Airway epithelial cell (primary cell): ENCODE data around the gene ARHGEF3. TPM values are rescaled to one million over a fixed set of nuclear protein-coding genes. Genes with fewer than 3 reads are reported as not detected.

Experiments used
- total RNA-seq: library from RNA; depleted of rRNA; stranded (reverse); fragments of >200 nt; gene quantifications from 2 replicates; pipeline ENCODE4 v1.2.3, GENCODE V29; 2015

ARHGEF3 gene, protein sequence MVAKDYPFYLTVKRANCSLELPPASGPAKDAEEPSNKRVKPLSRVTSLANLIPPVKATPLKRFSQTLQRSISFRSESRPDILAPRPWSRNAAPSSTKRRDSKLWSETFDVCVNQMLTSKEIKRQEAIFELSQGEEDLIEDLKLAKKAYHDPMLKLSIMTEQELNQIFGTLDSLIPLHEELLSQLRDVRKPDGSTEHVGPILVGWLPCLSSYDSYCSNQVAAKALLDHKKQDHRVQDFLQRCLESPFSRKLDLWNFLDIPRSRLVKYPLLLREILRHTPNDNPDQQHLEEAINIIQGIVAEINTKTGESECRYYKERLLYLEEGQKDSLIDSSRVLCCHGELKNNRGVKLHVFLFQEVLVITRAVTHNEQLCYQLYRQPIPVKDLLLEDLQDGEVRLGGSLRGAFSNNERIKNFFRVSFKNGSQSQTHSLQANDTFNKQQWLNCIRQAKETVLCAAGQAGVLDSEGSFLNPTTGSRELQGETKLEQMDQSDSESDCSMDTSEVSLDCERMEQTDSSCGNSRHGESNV
- 7.5 and 10.4 TPM in 2 replicates for total RNA-seq

DNA sequence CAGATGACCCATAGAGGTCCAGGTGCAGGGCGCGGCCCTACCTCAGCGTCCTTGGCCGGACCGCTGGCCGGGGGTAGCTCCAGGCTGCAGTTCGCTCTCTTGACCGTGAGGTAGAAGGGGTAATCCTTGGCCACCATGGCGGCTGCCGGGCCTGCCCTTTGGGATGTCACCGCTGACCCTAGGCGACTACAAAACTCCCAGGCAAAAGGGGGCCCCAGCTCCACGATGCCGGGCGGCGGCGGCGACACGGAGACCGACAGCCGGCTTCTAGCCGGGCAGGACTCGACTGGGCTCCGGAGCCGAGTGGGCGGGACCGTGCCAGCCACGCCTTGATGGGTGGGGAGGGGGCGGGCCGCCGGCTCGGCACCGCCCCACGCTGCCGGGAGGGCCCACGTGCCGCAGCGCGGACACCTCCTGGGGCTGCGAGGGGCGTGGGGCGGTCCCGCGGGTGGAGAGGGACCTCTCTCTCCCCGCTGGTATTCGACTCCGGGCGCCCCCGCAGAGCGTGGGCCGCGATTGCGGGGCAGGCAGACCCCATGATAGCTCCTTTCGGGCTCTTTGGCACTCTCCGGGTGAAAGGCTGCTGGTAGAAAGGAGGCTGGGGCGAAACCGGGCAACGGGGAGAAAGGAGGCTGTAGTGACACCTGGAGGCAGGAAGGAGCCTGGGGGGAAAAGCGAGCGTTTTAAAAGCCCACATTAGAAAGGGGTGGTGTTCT, at the start of gene ARHGEF3:
TSS of gene ARHGEF3 (minus strand) at position 288 of the 716 bp plus-strand sequence. CDS start at position 137, 151 bp downstream.

DNA sequence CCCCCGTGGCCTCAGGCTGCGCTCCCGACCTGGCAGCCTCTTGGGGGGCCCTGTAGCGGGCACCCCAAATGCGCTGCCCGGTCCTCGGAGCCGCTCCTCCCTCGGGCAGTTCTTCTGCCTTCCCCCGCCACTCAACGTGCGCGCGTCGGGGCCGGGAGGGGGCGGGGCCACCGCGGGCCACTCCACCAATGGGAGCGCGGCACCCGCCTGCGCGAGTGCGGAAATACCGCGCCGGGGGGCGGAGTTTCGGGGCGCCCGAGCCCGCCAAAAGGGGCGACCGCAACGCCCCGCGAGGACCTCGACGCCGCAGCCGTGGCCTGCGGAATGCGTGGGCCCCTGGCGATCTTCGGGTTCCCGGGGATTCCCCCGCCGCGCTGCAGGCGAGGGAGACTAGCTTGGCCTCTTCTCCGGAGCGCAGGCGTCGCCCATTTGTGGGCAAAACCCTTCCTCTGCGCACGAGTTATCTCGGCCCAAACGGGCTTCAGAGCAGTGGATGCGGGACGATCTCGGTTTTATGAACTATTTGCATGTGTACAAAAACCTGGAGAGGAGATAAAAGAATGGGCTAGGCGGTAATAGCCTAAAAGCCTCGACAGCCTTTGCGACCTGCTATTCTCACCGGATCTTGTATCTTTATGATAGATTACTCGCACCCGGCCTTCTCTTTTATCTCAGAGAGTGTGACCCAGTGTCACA, 118.5 kb downstream of the ARHGEF3 start, which contains the start of gene TASOR:
TSS of gene TASOR (minus strand) at position 144 of the 696 bp plus-strand sequence. CDS start 259 bp downstream, outside the sequence.

Other genes starting within 250 kb of the ARHGEF3 start
- 4.0 and 6.3 TPM in 2 replicates for gene CCDC66, start 244.8 kb downstream of the ARHGEF3 start, total RNA-seq
- gene TASOR, start 118.7 kb downstream of the ARHGEF3 start, total RNA-seq: 30.2 and 33.9 TPM in 2 replicates